ENCODE measurements around the gene TMEM184A.
A peak's percentile ranks its signal among the peaks of the same experiment; 100 is the strongest.

TMEM184A gene

GRCh38 chr7:1530946-1531262 is 25.1 kb downstream of the TMEM184A start:
- H3K4me3 ChIP-seq (ENCODE audit: low read length): peak overlapping the region; percentile 65
- DNase-seq (ENCODE audit: low read depth): no peak
- TF ChIP-seq CTCF (IDR thresholded peaks at IDR 0.05; ENCODE audit: insufficient read depth, low read depth, low read length, missing control alignments): no peak

DNA sequence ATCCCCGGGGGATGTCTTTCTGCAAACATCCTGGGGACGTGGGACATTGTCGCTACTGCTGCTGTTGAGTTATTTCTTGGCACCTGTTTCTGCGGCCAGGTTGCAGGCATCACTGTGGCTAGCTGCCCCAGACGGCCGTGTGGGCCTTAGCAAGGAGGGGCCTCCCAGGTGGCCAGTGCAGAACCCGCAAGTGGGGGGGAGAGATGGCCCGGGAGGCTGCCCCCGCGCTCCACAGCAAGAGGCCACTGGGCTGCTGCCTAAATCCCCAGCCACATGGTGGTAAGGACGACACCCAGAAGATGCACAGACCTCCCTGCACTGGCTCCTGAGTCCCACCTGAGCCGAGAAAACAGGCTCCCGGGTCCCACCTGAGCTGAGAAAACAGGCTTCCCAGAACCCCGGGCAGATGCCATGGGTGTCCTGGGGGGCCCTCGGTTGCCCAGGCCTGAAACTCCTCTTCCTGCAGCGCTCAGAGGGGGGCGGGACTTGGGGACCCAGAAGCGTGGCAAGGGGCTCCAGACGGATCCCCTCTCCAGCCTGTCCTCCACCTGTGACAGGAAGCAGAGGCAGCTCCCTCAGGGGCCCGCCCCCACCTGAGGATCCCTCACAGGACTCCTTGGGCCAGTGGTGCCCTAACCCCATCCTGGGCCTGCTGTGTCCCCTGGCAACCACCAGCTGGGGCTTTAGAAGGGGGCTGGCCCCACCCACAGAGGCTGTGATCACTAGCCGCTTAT is 26.5 kb downstream of the TMEM184A start:
- TF ChIP-seq CTCF (IDR thresholded peaks at IDR 0.05; ENCODE audit: insufficient read depth, low read depth, low read length, missing control alignments): no peak
- DNase-seq (ENCODE audit: low read depth): no peak
- H3K4me3 ChIP-seq (ENCODE audit: low read length): no peak overlapping the region

DNA sequence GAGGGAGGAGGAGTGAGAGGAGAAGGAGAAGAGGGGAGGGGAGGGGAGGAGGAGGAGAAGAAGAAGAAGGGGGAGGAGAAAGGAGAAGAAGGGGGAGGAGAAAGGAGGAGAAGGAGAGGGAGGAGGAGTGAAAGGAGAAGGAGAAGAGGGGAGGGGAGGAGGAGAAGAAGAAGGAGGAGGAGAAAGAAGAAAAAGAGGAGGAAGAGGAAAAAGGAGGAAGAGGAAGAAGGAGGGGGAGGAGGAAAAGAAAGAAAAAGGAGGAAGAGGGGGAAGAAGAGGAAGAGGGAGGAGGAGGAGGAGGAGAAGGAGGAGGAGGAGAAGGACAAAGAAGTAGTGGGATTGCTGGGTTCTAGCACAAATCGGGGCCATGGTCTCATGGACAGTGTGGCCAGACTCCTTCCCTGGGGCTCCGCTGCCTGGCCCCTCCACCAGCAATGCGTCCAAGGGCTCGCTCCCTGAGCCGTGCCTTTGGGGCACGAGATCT is 29.7 kb downstream of the TMEM184A start:
- no peak for DNase-seq (ENCODE audit: low read depth)
- H3K4me3 ChIP-seq (ENCODE audit: low read length): no peak overlapping the region
- no peak for TF ChIP-seq CTCF (IDR thresholded peaks at IDR 0.05; ENCODE audit: insufficient read depth, low read depth, low read length, missing control alignments)

DNA sequence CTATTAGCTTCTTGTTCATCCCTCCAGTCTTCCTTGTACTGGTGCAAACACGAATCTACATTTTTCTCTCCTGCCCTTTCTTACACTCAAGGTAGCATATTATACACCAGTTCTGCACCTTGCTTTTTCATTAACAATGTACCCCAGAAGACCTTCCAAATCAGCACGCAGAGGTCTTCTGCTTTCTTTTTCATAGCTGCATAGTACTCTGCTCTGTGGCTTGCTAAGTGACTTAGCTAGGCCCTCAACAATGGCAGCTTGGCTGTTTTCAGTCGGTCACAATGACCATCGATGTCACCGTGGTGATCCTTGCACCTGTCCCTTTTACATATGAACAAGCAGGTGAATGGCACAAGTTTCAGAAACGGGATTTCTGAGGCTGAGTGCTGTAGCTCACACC is 30.6 kb downstream of the TMEM184A start:
- TF ChIP-seq CTCF (IDR thresholded peaks at IDR 0.05; ENCODE audit: insufficient read depth, low read depth, low read length, missing control alignments): no peak
- DNase-seq (ENCODE audit: low read depth): no peak

GRCh38 chr7:1523844-1524243 is 32.2 kb downstream of the TMEM184A start:
- TF ChIP-seq CTCF (IDR thresholded peaks at IDR 0.05; ENCODE audit: insufficient read depth, low read depth, low read length, missing control alignments): no peak
- H3K4me3 ChIP-seq (ENCODE audit: low read length): no peak overlapping the region

More for the DNA sequence above, 30.6 kb downstream of the TMEM184A start:
- no peak overlapping the region for H3K4me3 ChIP-seq (ENCODE audit: low read length)

DNA sequence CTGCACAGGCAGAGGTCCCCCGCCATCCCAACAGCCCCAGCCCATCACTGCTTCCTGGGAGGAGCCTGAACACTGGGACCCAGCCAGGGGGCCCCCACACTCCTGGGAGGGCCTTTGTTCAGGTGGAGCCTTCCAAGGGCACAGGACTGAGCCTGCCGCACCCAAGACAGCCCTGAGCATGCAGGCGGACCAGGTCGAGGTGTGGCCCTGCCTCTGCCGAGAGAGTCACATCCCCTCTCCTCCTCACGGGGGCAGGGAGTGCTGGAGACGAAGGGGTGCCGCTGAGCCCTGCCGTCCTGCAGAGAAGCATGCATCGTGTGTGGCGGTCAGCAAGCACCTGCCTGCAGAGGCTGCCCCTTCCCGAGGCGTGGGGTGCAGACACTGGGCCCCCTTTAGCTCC is 32.8 kb downstream of the TMEM184A start:
- no peak overlapping the region for H3K4me3 ChIP-seq (ENCODE audit: low read length)
- no peak for DNase-seq (ENCODE audit: low read depth)
- TF ChIP-seq CTCF (IDR thresholded peaks at IDR 0.05; ENCODE audit: insufficient read depth, low read depth, low read length, missing control alignments): no peak

More at GRCh38 chr7:1523844-1524243, 32.2 kb downstream of the TMEM184A start:
- DNase-seq (ENCODE audit: low read depth): no peak

DNA sequence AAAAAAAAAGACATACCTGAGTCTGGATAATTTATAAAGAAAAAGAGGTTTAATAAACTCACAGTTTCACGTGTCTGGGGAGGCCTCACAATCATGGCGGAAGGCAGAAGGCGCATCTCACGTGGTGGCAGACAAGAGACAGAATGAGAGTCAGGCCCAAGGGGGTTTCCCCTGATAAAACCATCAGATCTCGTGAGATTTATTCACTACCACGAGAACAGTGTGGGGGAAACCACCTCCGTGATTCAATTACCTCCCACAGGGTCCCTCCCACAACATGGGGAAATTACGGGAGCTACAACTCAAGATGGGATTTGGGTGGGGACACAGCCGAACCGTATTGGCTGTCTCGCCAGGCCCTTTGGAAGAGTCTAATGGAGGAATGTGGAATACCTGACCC is 34.5 kb downstream of the TMEM184A start:
- H3K4me3 ChIP-seq (ENCODE audit: low read length): no peak overlapping the region

More for the DNA sequence above, 34.5 kb downstream of the TMEM184A start:
- no peak for TF ChIP-seq CTCF (IDR thresholded peaks at IDR 0.05; ENCODE audit: insufficient read depth, low read depth, low read length, missing control alignments)
- no peak for DNase-seq (ENCODE audit: low read depth)
